DMS53 (cell line): ENCODE results near the gene UBE2R2.
A peak's percentile ranks its signal among the peaks of the same experiment; 100 is the strongest.

Experiments
- DNase-seq: peaks from one replicate; lab custom pipeline; 2025; lab: John Stamatoyannopoulos, UW

Gene UBE2R2

DNA sequence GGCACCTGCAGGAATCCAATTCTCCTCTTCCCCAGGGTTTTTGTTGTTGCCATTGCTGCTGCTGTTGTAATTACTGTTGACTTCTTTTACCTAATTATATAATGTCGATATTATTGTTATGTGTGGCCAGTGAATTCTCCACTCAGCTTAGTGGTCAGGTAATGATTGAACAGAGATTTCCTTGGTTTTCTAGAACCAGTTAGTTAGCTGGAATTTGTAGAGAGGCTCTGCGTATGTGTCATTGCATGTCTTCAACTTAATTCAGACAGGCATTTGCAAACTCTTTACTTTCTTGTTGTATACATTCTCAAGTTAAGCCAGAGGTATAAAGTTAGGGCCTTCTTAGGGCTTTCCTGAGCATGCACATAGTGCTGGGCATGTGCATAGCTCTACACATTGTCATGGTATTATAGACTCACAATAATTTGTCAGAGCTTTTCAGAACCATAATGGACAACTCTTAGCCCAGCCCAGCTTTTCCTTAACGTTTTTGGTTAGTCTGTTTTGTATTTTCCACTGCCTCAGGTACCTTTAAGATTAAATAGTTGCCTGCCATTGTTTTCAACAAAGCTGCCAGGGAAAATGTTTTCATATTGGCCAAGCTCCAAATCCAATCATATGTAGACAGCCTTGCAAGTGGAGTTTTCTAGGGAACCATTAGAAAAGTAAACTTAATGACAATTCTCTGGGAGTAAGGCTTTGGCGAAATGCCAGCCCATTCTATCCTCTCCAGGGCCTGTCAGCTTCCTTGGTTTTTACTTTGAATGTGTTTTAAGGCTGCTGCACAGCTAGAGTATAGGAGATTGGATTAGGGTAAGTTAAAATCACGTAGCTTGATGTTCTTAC lies 68.1 kb downstream of the UBE2R2 start:
- DNase-seq: peak; percentile 9

DNA sequence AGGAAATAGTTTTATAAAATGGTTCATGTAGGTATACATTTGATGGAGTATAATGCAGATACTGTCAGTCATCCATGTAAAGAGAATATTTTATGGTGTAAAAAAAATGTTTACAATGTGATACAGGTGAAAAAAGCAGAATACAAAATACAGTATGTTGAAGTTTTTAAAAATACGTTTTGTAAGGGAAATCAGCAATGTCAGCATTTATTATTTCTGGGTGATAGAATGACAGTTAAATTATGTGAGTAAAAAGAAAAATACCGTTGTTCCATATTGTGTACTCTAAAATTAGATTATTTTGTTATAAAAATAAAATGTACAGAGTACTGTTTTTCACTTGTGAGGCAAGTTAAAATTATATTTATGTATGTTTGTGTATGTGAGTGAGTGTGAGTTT lies 69.0 kb downstream of the UBE2R2 start:
- no peak for DNase-seq

DNA sequence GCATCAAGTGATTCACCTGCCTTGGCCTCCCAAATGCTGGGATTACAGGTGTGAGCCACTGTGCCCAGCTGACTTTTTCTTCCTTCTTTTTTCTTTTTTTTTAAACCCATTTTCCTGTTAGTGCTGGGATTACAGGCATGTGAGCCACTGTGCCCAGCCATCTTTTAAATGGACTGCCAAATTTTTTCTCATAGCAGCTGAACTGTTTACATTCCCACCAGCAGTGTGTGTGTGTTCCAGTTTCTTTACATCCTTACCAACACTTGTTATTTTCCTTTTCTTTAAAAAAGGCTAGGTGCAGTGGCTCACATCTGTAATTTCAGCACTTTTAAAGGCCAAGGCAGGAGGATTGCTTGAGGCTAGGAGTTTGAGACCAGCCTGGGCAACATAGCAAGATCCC lies 76.9 kb downstream of the UBE2R2 start:
- no peak for DNase-seq

DNA sequence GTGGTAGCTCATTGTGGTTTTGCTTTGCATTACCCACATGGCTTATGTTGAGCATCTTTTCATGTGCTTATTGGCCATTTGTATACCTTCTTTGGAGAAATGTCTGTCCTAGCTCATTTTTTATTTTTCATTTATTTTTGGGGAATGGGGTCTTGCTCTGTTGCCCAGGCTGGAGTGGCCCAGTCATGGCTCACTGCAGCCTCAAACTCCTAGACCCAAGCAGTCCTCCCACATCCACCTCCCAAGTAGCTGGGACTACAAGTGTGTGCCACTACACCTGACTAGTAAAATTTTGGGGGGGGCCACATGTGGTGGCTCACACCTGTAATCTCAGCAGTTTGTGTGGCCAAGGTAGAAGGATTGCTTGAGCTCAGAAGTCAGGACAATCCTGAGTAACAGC lies 77.4 kb downstream of the UBE2R2 start:
- DNase-seq: no peak

DNA sequence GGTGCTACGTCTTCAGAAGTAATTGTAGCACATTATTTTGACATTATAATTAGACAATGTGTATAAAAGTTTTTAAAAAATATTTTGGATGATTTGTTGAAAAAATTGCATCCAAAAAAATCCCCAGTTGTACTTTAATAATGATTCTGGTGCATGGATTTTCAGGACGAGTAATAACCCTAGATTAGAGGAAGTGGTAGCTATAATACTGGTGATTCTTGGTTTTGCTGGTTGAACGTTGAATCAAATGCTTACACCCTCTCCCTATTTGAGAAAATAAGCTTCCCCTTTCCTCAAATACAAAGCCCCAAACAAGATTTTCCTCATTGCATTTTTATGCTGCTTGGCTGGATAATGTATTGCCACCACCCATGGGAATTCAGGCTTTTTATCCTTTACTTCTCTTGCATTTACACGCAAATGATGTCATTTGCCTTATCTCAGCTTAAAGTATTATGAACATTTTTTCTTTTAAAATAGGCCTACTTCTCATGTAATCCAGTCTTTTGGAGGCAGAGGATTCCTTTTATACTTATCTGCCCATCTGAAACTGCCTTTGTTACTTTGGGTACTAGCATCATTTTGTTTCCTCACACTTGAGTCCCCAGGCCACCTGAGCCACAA lies 86.3 kb downstream of the UBE2R2 start:
- DNase-seq: no peak

DNA sequence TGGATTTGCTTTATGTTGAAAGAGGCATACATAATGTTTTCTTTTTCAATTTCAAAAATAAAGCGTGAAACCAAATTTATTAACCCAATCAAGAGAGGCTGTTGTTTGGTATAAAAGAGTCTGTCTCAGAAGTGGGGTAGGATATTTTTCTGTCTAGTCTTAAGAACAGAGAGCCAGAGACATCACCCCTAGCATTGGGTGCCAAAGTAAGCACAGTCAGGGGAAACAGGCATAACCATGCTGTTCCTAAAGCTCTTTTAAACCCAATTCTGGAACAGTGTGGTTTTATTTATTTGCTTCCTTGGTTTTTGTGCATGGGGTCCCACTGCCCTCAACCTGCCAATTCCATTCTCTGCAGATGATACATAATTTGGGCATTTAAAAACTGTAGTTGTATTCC lies 88.2 kb downstream of the UBE2R2 start:
- no peak for DNase-seq

DNA sequence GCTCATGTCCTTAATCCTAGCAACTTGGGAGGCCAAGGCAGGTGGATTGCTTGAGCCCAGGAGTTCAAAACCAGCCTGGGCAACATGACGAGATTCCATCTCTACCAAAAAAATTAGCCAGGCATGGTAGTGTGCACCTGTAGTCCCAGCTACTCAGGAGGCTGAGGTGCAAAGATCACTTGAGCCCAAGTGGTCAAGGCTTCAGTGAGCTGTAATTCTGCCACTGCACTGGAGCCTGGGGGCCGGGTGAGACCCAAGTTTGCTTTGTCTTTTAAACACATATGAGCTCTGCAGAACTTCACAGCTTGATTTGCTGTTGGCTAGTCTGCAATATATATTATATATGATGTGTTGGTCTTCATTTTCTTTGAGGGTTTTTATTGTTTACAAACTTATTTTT lies 89.8 kb downstream of the UBE2R2 start:
- DNase-seq: no peak

DNA sequence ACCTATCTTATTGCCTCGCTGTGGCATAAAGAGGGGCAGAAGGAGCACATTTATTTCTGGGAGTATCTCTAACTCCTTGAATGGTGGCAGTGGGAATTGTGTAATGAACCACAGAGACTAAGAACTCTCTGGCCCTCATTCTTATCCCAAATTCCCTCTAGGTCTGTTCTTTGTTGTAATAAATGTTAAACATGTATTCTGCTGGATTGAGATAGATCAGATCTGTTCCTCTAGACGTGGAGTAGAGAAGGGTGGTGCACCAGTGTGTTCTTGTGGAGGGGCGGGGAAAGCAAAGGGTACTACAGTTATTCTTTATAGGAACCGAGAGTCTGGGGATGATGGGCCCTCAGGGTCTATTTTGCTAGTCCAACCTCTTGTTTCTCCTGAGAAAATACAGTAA lies 90.4 kb downstream of the UBE2R2 start:
- DNase-seq: no peak

DNA sequence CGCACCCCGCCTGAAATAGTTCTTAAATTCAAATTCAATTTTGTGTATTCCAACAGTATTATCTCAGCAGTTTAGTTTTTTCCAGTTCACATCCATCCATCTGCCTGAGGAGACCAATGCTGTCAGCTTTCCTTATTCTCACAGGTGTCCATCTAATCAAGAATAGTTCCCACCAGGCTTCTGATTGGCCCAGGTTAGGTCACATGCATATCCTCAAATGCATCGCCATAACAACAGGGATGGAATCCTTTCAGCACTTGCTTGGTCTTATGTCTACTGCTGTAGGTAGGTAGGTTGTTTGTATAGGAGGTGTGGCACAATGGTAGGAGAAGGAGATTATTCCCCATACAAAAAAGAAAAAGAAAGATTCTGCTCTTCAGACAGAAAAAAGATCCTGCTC lies 91.2 kb downstream of the UBE2R2 start:
- peak; percentile 31 for DNase-seq

DNA sequence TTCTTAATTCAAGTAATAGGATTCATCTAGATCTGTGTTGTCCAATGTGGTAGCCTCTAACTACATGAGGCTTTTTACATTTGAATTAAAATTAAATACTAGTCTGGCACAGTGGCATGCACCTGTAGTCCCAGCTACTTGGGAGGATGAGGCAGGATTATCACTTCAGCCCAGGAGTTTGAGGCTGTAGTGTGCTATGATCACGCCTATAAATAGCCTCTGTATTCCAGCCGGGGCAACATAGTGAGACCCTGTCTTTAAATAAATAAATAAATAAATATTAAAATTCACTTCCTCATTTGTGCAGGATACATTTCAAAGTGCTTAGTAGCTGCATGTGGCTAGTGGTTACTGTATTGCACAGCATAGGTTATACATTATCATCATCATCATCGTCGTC lies 91.8 kb downstream of the UBE2R2 start:
- no peak for DNase-seq

DNA sequence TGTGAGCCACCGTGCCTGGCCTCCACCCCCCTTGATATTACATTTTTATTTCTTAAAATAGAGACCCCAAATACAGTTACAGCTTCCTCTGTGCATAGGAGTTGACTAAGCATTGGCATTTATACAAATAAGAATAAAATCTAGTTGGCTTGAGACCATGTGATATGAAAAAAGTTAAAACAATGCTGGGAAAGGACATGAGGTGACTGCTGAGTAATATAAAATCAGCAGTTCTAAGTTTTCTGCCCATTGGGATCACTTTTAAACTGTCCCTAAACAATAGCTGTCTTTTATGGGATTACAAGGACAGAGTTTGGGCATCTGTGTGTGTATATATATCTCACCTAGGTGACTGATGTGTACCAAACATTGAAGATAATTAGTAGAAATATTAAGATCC lies 96.6 kb downstream of the UBE2R2 start:
- no peak for DNase-seq

DNA sequence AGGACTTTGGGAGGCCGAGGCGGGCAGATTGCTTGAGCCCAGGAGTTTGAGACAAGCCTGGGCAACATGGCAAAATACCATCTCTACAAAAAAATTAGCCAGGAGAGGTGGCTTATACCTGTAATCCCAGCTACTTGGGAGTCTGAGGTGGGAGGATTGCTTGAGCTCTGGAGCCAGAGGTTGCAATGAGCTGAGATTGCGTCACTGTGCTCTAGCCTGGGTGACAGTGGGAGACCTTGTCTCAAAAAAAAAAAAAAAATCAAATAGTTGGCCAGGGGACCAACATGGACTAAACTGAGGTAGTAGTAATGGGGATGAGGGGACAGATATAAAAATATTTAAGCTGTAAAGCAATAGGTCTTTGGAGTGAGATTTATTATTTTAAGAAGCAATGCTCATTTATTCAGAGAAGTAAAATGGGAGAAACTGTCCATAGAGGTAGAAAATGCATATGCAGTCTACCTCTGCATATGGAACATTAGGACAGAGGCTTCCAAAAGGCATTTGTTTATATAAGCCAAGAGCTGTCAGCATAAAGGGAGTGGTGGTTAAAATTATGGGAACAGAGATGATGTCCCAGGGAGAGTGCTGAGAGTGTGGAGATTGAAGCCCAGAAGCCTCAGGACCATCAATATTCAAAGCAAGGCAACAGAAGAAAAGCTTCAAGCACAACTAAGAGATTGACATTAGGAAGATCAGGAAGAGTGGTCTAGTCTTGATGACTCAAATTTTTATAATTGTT lies 98.1 kb downstream of the UBE2R2 start:
- no peak for DNase-seq

DNA sequence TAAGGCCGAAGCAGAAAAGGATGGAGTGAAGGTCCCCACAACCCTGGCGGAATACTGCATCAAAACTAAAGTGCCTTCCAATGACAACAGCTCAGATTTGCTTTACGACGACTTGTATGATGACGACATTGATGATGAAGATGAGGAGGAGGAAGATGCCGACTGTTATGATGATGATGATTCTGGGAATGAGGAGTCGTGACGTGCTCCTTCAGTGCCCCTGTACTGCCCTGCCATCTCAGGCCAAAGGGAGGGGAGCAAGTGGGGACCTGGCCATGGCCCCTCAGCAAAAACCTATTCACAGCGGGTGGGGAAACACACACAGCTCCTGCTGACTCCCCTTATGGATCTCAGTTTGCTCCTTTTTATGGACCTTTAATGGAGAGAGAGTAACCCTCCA lies 100.1 kb downstream of the UBE2R2 start:
- DNase-seq: no peak

DNA sequence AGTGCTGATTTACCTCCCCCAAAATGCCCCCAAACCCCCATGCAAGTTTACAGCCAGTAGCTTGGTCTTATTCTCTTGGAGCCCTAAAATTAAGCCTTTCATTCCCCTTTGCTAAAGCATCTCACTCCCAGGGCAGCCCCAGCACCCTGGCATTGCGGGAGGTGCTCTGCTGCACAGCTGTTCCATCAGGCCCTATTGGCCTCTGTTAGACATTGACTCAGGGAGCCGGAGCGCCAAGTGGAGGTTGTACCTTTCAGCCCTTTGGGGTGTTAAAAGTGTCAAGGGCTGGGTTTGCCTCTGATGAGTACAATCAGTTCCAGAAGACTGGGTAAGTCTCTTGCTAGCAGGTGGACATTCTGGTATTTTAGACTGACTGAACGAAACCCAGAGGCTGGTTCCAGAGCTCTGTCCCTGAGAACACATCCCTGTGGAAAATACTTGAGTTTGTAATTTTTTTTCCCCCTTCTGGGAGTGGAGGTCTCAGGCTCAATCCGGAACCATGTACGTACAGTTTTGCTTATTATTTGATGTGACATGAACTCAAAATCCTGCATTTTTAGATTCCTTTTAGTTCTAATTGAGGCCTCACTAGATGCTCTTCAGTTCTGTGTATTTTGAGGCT lies 102.4 kb downstream of the UBE2R2 start:
- DNase-seq: no peak

DNA sequence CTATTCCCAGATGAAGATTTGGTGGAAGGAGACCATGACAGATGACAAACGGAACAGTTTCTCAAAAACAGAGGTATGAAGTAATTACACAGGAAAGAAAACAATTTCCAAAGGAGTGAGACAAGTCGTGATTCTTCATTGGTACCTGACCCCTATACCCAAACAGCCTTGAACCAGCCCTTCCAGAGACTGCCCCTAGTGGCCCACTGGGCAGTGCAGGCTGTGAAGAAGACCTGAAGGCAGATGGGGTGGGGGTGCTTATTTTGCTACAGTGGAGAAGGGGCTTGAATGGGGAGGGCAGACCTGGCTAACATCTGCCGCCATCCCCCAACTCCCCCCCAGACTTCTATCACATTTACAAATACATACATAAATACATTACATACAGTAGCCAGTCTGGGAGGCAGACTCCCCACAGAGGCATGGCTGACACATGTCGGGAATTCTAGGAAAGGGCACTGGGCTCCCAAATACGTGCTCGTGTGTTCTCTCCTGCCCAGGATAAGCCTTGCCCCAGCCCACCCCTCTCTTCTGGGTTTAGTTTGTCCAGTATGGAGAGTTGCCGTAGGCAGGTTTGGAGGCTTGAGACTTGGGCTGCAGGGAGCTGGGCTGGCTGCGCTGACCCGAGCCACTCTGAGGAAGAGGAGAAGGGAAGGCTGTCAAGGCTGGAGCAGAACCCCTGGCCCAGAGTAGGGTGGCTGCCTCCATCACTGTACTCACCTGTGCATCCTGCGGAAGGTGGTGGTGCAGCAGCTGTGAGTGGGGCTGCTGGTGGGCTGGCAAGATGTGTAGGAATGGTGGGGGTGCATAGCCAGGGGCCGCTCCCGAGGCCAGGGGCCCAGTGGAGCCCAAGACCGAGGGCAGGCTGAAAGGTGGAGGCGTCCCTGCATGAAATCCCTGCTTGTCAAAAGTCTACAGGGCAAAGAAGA lies 105.3 kb downstream of the UBE2R2 start:
- DNase-seq: peak; percentile 45

DNA sequence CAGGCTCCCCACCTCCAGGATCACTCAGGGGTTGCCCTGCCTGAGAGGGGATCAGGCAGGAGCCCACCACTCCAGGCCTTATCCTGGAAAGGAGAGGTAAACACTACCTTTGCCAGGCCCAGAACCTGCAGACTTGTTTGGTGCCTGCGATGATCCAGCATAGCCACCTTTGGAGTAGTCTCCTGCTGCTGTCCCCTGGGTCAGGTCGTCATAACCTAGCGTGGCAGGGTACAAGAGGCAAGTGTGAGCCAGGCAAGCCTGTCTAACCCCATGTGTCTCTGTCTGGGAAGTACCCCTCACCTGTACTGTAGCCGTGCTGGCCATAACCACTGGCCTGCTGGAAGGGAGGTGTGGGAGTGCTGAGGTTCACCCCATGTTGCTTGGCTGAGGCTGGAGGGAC lies 106.1 kb downstream of the UBE2R2 start:
- DNase-seq: no peak

DNA sequence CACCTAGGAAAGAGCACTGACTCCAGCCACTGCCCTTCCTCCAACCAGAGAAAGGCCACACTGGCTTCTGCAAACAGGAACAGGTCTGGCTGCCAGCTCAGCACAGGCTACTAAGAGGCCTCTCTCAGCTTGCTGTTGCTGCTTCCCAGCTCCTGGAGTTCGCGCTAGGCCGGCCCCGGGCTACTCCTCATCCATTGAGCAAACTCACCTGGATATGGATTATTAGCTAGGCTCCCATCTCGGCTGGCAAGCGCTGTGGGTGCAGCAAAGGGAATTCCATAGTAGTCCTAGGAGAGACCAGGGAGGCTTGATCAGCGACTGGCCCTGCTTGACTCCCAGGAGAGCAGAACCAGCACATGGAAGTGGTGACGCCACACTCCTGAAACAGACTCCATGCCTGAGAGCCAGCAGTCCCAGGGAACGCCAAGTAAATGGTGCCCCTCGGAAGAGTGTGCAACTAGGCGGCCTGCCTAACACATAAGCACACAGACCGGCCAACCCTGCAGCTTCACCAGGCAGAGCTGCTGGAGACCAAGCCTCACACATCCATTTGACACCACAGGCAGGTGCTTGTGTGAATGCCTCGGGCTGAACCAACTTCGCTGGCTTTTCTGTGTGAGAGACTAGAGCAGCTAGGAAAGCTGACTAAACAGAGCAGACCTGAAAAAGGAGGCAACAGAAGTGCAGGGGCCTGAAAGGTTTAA lies 107.2 kb downstream of the UBE2R2 start:
- DNase-seq: peak; percentile 11

DNA sequence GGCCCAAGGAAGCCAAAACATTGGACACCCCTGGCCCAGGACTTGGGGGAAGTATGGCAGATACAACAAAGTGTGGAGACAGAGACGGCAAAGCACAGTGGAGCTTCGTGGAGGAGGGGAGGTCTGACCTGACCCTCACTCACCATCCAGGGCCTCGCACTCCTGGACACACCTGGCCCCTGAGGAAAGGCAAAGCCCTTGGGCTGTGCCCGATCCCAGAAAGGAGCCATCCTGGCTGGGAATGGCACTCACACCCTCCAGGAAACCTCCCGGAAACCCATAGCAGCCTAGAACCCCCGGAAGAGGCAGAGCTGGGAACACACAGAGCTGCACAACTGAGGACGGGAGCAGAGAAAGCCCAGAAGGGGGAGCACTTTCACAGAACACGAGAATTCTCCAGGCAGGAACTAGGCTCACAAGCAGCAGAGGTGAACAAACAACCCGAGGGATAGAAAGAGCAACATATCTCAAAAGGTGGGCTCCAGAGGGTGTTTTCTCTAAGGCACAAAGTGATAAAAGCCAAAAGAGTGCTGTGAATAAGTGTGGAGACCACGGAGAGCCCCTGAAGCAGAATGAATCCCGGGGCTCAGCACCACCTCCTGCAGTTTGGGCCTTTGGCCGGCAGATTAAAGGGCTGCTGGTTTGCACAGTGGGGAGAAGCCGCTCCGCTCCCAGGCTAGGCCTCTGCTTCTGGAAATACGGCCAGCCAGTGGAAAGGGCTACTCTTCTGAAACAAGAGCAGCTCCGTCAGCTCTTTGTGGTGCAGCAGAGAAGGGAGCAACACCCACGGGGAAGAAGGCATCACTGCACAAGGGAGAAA lies 108.2 kb downstream of the UBE2R2 start:
- peak; percentile 69 for DNase-seq

DNA sequence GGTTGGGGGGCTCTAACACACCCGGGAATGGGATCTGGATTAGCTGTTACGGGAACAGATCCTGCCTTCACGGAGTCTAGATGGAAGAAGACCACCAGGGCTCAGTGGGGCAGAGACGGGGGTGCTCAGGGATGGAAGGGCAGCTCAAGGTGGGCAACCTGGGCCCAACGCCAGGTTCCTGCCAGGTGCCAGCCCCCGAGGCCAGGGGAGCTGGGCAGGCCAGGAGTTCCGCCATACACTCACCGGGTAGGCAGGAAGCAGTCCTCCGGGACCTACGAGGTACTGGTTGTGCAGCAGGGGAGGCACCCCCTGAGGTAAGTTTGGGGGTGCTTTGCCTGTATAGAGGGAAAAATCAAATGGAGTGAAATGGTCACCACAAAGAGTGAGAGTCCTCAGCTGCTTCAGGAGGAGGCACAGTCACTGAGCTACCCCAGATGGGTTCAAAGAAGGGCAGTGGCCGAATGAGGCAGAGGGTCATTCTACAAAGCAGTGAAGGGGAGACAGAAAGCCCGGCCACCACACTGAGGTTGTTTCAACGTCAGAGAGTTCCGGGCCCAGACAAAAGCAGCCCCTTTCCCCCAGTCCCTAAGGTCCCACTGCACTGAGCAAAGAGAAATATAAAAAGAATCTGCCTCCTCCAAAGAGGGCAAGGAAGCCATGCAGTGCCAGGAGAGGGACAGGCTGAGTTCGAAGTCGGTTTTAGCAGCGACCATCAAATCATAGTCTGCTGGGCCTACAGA lies 110.0 kb downstream of the UBE2R2 start:
- no peak for DNase-seq
